HG03045 (cell line): ENCODE data around the gene SURF4.

Experiments
- ATAC-seq: cut with Tn5 transposase; IDR thresholded peaks from one replicate; pipeline ENCODE4 v1.9.1; 2021; ENCODE audit warnings: mild to moderate bottlenecking, moderate library complexity; ENCODE audit not compliant: unreplicated experiment

Gene SURF4

DNA sequence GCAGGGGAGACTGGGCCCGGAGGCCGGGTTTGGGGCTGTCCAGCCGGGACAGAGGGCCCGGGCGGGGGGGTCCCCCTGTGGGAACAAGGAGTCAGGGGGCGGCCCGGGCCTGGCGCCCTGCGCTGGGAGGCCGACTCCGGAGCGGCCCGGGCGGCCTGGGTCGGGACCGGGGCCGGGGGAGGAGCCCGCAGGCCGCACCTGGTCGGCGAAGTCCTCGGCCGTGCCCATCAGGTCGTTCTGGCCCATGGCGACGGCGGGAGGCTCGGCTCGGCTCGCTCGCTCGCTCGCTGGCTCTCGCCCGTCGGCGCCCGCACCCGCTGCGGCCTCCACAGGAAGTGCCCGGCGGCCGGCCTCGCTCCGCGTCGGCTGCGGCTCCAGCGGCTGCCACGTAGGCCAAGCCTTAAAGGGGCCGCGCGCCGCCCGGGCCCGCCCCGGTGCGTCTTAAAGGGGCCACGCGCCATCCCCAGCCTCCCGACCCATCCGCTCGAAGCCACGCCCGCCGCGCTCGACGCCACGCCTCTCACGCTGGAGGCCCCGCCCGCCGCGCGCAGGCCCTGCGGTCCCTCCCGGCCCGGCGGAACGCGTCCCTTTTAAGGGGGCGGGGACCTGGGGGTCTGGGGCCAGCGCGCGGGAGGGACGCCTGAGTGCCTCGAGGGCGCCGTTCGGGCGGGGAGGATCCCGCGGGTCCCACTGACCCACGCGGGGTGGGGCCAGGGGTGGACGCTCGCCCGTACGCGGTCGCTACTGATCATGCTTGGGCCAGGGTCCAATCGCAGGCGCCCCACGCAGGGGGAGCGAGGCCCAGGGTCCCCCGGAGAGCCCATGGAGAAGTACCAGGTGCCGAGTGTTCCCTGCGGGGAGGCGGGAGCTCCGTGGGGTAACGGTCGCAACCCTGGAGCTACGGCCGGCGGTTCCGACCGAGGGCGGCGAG, at the start of gene SURF4, which contains the start of gene STKLD1:
SURF4 (minus strand) TSS at position 337 of the 931 bp plus-strand sequence; CDS start at position 246, 91 bp downstream.
STKLD1 (plus strand) TSS at position 643 of the 931 bp plus-strand sequence; CDS start at position 751, 108 bp downstream.
- ATAC-seq, result peak; percentile 87

DNA sequence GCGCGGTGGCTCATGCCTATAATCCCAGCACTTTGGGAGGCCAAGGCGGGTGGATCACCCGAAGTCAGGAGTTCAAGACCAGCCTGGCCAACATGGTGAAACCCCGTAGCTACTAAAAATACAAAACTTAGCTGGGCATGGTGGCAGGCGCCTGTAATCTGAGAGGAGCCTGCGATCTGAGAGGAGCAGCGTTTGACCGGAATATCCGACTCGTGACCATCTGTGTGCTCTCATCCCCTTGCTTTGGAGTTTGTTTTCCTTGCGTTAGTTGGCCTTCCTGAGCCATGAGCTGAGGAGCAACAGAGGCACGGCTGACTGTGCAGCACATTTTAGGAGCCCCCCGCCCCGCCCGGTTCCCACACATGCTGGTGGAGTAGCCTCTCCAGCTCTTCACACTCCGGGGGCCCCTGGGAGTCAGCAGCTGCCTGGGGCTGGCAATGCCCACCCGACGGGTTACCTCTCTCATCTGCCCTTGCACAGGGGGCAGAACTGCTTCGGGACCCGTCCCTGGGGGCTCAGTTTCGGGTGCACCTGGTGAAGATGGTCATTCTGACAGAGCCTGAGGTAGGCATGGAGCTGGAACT, 49.3 kb upstream of the SURF4 start:
- no peak for ATAC-seq

DNA sequence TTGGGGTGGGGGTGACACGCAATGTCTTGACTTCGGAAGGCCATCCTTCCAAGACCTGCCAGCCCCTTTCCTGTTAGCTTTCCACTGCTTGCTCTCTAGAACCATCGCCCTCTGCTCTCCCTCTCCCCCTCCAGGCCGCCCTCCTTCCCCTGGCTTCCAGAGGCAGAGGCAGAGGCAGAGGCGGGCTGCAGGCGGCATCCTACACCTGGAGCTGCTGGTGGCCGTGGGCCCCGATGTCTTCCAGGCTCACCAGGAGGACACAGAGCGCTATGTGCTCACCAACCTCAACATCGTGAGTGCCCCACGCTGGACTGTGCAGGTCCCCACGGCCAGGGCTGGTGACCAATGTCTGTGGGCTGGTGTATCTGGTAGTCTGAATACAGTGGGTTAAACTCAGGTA, 48.3 kb upstream of the SURF4 start:
- ATAC-seq, result no peak

DNA sequence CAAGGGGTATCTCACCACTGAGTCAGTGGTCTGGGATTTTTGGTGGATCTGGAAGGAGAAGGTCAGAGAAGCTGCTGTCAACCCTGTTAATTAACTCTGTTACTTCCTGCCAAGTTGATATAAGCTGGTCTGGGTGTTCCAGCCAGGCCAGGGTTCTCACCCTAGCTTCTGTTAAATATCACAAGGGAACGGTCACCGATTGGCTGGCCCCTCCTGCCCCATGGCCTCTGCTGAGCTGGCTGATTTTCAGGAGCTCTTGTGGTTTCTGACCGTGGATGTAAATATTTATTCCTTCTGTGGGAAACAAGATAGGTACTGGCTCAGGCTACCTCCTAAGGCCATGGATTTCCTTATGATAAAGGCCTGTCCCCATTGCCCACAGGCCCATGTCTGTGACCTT, 47.4 kb upstream of the SURF4 start:
- no peak for ATAC-seq

DNA sequence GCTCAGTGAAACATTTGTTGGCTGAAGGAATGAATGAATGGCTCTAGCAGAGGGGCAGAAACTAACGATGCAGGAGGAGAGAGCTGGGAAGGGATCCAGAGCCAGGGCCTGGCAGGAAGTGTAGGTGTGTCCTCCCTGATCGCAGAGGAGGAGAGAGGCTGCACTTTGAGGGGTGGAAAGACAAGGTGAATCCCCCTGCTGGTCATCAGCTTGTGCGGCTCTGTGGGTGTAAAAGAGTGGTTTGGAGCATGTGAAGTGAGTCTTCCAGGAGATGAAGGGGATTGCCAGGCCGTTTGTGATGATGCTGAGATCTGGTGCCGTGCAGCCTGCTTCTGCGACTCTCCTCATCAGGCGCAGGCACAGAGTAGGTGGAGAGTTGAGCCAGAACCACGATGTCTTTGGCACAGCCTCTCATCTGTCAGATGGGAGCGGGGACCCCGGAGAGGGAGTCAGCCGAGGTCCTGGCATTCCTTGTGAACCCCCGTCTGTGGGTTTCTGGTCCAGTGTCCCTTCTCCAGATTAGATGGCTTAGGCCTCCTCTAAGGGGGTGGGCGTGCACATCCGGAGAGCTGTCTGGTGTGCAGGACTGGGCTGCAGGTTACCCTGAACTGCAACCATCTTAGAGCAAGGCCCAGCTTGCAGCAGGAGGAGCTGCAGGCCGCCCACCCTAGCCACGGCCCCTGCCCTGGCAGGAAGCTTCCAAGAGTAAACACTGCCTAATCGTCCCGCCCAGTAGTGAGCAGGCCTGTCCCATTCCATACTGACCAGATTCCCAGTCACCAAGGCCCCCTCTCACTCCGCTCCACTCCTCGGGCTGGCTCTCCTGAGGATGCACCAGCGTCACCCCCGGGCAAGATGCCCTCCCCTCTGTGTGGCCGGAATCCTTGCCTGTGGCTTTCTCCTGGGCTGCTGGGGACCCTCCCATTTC, 46.0 kb upstream of the SURF4 start, which contains the start of gene ADAMTS13:
ADAMTS13 (plus strand) TSS at position 753 of the 928 bp plus-strand sequence; CDS start at position 830, 77 bp downstream.
- ATAC-seq, result no peak

DNA sequence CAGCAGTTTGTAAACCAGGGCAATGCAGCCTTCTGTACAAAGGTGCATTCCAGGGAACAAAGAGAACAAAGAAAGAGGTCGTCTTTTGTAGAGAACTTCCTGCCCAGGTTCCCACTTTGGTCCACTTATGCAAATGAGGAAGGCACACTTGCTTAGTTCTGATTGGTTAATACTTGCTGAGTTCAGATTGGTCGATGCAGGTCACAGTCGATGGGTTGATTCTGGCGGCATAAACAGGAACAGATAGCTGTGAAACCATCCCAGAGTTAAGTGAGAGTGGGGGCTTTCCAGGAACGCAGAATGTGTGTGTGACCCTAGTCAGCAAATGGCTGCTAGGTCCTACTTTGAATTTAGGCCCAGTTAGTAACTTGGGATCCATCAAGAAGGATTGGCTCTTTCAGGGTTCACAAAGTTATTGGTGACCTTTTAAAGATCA, 44.5 kb upstream of the SURF4 start:
- ATAC-seq, result no peak

DNA sequence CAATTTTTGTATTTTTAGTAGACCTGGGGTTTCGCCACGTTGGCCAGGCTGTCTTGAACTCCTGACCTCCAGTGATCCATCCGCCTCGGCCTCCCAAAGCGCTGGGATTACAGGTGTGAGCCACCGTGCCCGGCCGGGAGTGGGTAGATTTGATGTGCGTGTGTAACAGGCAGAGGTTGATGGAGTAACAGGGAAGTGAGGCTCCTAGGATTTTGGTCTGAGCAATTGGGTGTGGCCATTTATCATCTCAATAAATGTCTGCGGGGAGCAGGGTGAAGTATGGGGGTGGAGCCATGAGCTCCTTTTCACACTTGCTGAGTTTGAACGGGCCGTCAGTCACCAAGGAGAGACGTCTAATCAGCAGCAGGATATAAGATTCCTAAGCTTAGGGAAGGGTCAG, 43.1 kb upstream of the SURF4 start:
- ATAC-seq, result no peak

DNA sequence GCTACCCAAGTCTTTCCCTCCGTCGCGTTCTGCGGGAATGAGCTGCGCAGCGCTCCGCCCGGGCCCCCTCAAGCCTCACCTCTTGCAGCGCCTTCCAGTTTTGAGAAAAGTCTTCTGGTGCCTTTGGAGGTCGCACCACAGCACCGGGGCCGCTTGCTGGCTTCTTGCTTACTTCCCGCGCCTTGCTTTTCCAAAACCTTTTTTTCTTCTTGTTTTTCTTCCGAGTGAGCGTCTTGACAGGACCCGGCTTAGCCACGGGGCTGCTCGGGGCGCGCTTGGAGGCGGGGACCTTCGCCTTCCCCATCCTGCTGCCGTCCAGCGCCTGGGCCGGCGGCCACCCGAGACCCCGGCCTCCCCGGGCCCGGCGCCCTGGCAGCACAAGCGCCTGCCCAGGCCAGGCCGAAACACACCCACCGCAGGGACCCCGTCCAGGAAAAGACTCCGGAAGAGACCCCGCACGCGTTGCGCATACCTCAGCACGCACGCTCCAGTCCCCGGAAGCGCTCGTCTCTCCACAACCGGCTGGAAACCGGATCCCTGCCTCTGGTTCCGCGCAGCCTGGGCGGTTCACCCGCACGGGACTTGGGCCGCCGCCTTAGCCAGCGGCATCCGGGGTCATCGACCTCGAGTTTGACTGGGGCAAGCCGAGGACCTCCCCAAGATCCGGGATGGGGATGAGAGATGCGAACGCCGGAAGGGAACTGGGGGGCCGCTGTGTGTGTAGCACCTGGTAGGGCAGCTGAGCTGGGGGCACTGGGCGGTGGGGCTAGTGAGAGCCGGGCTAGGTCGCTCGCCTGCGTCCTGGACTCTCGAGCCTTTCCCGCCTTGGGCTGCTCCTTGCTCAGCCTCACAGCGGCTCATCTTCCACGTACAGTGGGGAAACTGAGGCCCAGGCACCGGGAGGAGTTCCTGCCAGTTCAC, 41.9 kb upstream of the SURF4 start, which contains the start of gene REXO4:
REXO4 (minus strand) TSS at position 470 of the 921 bp plus-strand sequence; CDS start at position 304, 166 bp downstream.
- peak; percentile 74 for ATAC-seq

DNA sequence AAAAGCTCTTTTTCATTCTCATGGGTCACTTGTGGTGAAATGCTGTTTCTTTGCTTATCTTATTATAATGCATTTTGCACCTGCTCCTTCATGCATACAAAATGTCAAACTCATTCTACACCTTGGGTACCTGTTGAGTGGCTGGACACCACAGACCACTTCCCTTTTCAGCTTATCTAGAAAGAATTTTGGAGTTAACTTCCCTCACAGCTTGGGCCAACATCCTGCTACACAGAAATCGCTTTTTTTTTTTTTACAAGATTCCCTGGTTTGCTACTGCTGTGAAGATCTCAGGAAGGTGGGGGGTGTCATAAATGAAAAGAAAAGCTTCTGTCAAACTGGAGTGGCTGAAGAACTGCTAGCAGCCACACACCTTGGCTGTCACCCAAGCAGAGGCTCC, 39.3 kb upstream of the SURF4 start:
- no peak for ATAC-seq

DNA sequence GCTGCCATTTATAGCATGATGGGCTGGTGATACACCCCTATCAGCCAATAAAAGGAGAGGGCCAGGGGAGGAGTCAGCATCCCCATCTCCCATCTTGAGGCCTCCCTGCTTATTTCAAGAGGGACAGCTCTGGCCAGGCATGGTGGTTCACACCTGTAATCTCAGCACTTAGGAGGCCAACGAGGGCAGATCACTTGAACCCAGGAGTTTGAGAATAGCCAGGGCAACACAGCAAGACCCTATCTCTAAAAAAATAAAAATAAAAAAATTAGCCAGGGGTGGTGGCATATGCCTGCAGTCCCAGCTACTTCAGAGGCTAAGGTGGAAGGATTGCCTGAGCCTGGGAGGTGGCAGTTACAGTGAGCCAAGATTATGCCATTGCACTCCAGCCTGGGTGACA, 32.2 kb upstream of the SURF4 start:
- no peak for ATAC-seq

DNA sequence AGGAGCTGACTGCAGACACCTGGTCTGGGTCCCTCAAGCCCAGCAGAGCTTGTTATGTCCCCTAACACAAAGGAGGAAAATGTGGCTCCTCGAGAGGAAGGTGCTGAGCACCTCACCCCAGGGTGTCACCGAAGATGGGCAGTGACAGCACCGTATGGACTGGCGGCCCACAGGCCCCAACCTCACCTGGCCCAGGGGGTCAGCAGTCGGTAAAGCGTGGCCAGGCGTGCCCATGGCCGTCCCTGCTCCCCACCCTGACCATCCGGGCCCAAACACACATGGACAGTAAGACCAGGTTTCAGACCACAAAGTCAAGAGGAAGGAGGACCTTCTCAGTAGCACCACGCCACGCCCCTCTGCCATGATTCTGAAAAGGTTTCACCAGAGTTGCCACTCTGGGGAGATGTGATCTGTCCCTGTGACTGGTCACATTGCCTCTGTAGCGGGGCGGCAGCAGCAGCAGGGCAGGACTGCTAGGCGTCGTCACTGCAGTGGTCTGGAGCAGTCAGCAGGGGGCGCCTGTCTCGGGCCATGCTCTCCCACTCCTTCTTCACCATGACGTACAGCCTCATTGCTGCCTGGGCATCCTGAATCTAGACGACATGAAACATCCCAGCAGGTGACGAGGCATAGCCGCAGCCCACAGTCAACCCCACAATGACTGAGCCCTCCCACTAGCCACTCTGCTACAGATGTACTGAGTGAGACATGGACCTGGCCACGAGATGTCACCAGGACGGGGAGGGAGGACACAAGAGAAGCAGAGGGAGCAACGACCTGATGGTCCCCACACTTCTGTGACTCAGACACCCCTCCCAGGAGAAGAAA, 30.8 kb upstream of the SURF4 start:
- ATAC-seq, result peak; percentile 48

DNA sequence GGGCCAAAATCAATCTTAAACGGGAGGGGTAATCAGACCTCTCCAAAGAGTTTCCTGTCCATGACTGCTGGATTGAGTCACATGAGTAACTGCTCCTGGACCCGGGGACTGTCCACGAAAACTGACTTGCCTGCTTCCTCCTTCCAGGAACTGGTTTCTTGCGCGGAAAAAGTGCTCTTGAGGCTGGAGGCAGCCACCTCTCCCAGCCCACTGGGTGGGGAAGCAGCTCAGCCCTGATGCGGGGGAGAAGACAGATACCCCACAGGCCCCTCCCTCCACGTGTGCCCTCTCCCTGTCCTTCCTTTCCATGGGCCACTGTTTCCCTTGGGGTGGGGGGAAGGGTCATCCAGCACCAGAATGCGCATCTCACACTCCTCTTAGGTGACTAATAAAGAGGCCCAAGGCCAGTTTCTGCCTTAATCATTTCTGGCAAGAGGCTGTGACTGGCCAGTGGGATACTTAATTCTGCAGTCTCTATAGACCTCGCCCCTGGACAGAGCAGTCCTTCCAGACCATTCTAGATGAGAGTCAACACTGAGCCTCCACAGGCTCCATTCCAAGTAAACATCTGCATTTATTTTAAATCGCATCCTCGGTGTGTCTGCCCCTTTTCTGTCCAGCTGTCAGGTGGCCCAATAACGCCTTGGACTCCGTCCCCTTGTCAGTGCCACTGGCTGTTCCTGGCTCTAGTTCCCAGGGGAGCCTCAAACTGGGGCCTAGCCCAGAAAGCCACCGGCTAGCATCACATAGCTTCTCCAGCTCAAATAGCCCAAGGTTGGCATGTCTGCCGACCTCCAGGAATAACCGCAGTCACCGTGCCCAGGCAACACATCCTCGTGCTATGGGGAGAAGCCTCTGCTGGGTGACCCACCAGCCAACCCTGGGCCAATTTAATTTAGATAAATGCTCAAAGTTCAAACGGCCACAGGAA, 29.9 kb upstream of the SURF4 start:
- no peak for ATAC-seq

DNA sequence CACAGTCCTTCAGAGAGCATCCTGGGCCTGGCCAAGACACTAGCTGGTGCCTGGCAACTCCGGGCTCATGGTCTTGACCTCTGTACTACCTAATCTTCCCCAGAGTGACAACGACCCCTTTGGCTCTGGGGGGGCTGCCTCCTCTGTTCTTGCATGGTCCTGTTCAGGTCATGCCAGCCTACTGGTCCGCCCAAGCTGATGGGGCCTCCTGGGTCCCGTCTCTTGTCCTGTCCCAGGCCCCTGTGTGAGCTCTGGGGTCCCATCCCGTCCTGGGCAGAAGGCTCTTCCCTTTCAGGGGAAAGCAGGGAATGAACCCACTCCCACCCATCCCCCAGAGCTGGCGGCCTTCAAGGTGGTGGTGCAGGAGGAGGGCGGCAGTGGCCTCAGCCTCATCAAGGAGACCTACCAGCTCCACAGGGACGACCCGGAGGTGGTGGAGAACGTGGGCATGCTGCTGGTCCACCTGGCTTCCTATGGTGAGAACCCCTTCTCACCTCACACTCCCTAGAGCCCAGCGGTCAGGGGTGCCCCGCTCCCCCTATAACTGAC, 28.7 kb upstream of the SURF4 start:
- ATAC-seq, result no peak

DNA sequence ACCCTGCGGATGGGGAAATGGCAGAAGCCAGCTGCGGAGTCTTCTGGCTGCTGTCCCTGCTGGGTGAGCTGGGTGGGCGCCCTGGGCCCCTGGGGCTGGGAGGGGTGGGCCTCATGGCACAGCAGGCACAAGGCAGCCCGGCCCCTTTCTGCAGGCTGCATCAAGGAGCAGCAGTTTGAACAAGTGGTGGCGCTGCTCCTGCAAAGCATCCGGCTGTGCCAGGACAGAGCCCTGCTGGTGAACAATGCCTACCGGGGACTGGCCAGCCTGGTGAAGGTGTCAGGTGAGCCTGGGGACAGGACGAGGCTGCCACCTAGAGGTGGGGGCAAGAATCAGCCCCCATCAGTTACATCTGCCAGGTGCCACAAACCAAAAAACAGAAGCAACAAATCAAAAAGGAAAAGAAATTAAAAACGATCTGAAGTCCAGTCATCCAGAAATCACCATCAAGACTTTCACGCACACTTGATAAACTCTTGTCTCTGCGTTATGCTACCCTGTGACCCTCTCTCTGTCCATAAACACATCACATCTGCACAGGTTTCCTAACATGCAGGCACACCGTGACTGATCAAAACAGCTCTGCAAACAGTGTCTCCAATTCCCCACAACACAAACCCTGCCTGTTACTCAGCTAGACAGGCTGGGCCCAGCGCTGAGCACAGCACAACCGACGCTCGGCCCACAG, 28.1 kb upstream of the SURF4 start:
- ATAC-seq, result no peak

DNA sequence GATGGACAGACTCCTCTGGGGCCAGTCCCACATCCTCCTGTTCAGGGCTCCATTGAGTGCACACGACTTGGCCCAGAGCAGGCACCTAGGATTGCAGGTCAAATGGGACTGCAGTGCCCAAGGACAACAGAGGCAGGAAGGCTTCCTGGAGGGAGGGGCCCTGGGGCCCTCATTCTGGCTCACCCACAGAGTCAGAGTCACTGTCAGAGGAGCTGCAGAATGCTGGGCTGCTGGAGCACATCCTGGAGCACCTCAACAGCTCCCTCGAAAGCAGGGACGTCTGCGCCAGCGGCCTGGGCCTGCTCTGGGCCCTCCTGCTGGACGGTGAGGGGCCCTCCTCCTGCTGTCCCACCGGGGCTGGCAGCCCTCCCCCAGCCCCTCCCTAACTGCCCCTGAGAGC, 26.8 kb upstream of the SURF4 start:
- ATAC-seq, result no peak

DNA sequence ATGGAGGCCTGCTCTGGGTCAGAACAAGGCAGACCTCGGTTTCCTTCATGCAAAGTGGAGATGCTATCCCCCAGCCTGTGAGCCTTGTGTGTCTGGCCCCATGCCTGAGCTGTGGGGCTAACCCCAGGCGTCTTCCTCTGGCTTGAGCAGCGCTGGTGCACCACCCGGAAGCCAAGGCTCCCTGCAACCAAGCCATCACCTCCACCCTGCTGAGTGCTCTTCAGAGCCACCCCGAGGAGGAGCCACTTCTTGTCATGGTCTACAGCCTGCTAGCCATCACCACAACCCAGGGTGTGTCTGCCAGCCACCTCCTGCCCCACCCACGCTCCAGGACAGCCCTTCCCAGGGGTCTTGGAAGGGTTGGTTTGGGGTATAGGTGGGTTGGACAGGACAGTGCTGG, 25.7 kb upstream of the SURF4 start:
- no peak for ATAC-seq

DNA sequence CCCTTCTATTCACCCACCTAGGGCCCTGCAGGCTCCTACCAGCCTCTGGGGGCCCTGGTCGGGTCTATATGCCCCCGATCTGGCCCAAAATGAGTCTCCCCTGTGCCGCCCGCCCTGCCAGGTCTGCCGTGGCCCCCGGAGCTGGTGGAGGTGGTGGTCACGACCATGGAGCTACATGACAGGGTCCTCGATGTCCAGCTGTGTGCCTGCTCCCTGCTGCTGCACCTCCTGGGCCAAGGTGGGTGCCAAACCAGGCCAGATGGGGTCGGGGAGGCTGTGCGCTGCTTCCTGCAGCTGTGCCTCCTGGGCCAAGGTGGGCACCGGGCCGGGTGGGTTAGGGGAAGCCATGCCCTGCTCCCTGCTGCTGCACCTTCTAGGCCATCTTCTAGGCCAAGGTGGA, 24.4 kb upstream of the SURF4 start:
- ATAC-seq, result no peak
